BLaER1 treated with 17β-estradiol and CSF1 and Interleukin-3, amounts not matched to agents 10 nM and 100 nM (cell line): ENCODE data around the gene RELN.
"Not testable (repeated sequence)": the region's sequence is repeated elsewhere in the genome, so short reads cannot be mapped to it uniquely, and the experiment has no call there.

ENCODE experiments used
- H3K27ac ChIP-seq, 11 experiments: shearing (Covaris generic); formaldehyde crosslinking; 2 replicates each; pipeline ENCODE4 v1.8.1; 2022
- H3K27me3 ChIP-seq, 11 experiments: shearing (Covaris generic); formaldehyde crosslinking; 2 replicates each; pipeline ENCODE4 v1.8.1; 2022
- H3K36me3 ChIP-seq, 11 experiments: shearing (Covaris generic); formaldehyde crosslinking; 2 replicates each; pipeline ENCODE4 v1.8.1; 2022
- H3K4me1 ChIP-seq, 10 experiments: shearing (Covaris generic); formaldehyde crosslinking; 2 replicates each; pipeline ENCODE4 v1.8.1; 2022
- H3K4me2 ChIP-seq, 11 experiments: shearing (Covaris generic); formaldehyde crosslinking; 2 replicates each; pipeline ENCODE4 v1.8.1; 2022
- H3K4me3 ChIP-seq, 10 experiments: shearing (Covaris generic); formaldehyde crosslinking; 2 replicates each; pipeline ENCODE4 v1.8.1; 2022
- H3K9ac ChIP-seq, 11 experiments: shearing (Covaris generic); formaldehyde crosslinking; 2 replicates each; pipeline ENCODE4 v1.8.1; 2022
- H3K9me3 ChIP-seq, 11 experiments: shearing (Covaris generic); formaldehyde crosslinking; replicated peaks in 1 of 11; 2 replicates each; pipeline ENCODE4 v1.8.1; 2022
- H4K20me1 ChIP-seq, 11 experiments: shearing (Covaris generic); formaldehyde crosslinking; 2 replicates each; pipeline ENCODE4 v1.8.1; 2022
- Cebpa-rat ChIP-seq, 11 experiments: shearing (Covaris generic); IDR thresholded peaks; 2 replicates each; pipeline ENCODE4 v1.8.1; 2022

Gene RELN

DNA sequence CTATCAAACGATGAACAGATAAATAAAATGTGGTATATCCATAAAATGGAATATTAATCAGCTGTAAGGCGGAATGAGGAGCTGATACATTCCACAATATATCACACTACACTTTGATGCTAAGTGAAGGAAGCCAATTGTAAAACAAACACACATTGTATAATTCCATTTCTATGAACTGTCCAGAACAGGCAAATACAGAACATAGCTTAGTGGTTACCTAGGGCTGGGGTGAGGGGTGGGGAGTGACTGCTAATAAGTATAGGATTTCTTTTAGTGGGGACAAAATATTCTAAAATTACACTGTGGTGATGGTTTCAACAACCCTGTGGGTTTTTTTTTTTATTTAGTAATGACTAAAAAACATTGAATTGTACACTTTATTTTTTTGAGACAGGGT, 461.3 kb downstream of the RELN start:
- Histone ChIP-seq H3K27me3 (no peaks in the 10 kb centered on the region), H3K27ac (no peak overlapping the region), H3K36me3 (no peaks in the 10 kb centered on the region), H3K9me3 (no peaks in the 10 kb centered on the region), H4K20me1 (no peaks in the 10 kb centered on the region), H3K4me1 (peaks cover 0 to 9% (median 0%) of the 10 kb centered on the region in 10 experiments; a peak in 3 of 20 replicates), H3K9ac (no peak overlapping the region), H3K4me3 (no peak overlapping the region), H3K4me2 (no peak overlapping the region)
- TF ChIP-seq Cebpa-rat (IDR thresholded peaks at IDR 0.05), result no peak

DNA sequence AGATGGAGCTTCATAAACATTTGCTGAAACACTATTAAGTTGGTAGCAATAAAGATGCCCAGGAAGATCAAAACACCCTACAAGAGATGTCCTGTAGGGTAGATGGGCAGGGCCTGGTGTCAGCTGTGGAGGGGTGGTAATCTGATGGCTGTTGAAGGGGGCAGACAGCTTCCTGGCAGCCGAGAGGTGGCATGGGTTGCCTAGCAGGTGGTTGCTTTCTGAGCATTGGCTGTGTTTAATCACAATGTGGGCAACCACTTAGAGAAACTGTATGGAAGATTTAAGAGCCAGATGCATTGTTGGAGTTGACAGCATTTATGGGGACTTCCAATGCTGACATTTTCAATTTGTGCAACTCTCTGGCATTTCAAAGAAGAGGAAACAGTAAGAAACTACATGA, 463.5 kb downstream of the RELN start:
- no peaks in the 10 kb centered on the region for H3K9me3 ChIP-seq
- peaks cover 0 to 9% (median 0%) of the 10 kb centered on the region in 10 experiments; a peak in 3 of 20 replicates for H3K4me1 ChIP-seq
- no peak for TF ChIP-seq Cebpa-rat (IDR thresholded peaks at IDR 0.05)
- H4K20me1 ChIP-seq, result no peaks in the 10 kb centered on the region
- no peak overlapping the region for H3K9ac ChIP-seq
- H3K4me2 ChIP-seq, result no peak overlapping the region
- H3K4me3 ChIP-seq, result no peak overlapping the region
- no peaks in the 10 kb centered on the region for H3K36me3 ChIP-seq
- no peak overlapping the region for H3K27ac ChIP-seq
- H3K27me3 ChIP-seq, result no peaks in the 10 kb centered on the region

GRCh38 chr7:103524042-103524907, 465.2 kb downstream of the RELN start:
- no peak overlapping the region for H3K9ac ChIP-seq
- H3K36me3 ChIP-seq, result no peaks in the 10 kb centered on the region
- H3K4me2 ChIP-seq, result peak overlapping the region in 1 of 11 experiments; percentile 31; a peak in 2 of 22 replicates
- no peak for TF ChIP-seq Cebpa-rat (IDR thresholded peaks at IDR 0.05)
- H3K9me3 ChIP-seq, result no peaks in the 10 kb centered on the region
- peaks cover 0 to 9% (median 0%) of the 10 kb centered on the region in 10 experiments; a peak in 3 of 20 replicates for H3K4me1 ChIP-seq
- no peak overlapping the region for H3K27ac ChIP-seq
- no peak overlapping the region for H3K4me3 ChIP-seq
- no peaks in the 10 kb centered on the region for H3K27me3 ChIP-seq
- H4K20me1 ChIP-seq, result no peaks in the 10 kb centered on the region

DNA sequence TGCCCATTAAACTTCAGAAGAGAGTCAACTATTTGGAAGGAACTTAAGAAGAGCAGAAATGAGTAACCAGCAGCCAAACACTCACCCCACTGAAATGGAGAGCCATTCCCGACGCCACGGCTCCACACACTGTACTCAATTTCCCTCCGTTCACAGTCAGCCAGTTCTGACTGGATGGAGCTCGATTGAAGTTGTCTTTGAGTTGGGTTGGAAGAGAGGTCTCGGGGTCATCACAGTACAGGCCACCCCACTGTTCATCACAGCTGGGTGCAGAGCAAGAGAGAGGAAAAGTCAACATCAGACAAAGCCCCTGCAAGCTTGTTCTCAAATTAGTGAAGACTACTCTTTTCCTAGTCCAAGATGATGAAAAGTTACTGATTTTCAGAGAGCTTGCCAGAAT, 467.5 kb downstream of the RELN start:
- Histone ChIP-seq H3K4me2 (no peak overlapping the region), H3K36me3 (no peaks in the 10 kb centered on the region), H3K27me3 (no peaks in the 10 kb centered on the region), H3K9ac (no peak overlapping the region), H3K4me1 (peaks cover 0 to 9% (median 0%) of the 10 kb centered on the region in 10 experiments; a peak in 3 of 20 replicates), H3K9me3 (no peaks in the 10 kb centered on the region), H3K27ac (no peak overlapping the region), H3K4me3 (no peak overlapping the region), H4K20me1 (no peaks in the 10 kb centered on the region)
- TF ChIP-seq Cebpa-rat (IDR thresholded peaks at IDR 0.05), result no peak

- H3K9ac ChIP-seq, result no peak overlapping the region
- H3K36me3 ChIP-seq, result no peaks in the 10 kb centered on the region
- H3K4me1 ChIP-seq, result no peaks in the 10 kb centered on the region
- H3K4me2 ChIP-seq, result no peak overlapping the region
- no peaks in the 10 kb centered on the region for H4K20me1 ChIP-seq
- H3K27me3 ChIP-seq, result no peaks in the 10 kb centered on the region
- H3K27ac ChIP-seq, result no peak overlapping the region
- TF ChIP-seq Cebpa-rat (IDR thresholded peaks at IDR 0.05), result no peak
- peaks cover 0 to 11% (median 7%) of the 10 kb centered on the region in 11 experiments; a peak in 8 of 22 replicates for H3K9me3 ChIP-seq
- no peak overlapping the region for H3K4me3 ChIP-seq
Observed at GRCh38 chr7:103504505-103505135, 484.8 kb downstream of the RELN start.

DNA sequence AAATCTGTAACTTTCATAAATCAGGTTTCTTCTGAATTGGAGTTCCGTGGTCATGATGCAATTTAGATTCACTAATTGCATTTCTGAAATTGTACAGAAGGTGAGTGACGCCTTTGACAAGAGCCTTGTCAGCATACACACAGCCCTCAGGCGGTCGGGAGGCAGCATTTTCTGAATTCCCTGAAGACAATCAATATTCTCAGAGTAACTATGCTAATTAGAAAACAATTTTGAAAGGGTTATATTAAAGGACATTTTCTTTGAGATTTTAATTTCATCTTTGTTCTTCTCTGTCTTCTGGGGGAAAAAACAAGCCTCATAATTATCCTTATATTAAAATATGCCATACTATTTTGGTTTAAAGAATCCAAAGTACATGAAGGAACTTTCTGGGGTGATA, 488.3 kb downstream of the RELN start:
- no peaks in the 10 kb centered on the region for H3K36me3 ChIP-seq
- no peaks in the 10 kb centered on the region for H3K27me3 ChIP-seq
- H3K9me3 ChIP-seq, result peaks cover 0 to 11% (median 7%) of the 10 kb centered on the region in 11 experiments; a peak in 8 of 22 replicates
- no peaks in the 10 kb centered on the region for H3K4me1 ChIP-seq
- H3K27ac ChIP-seq, result no peak overlapping the region
- H4K20me1 ChIP-seq, result no peaks in the 10 kb centered on the region
- no peak overlapping the region for H3K9ac ChIP-seq
- no peak for TF ChIP-seq Cebpa-rat (IDR thresholded peaks at IDR 0.05)
- no peak overlapping the region for H3K4me3 ChIP-seq
- H3K4me2 ChIP-seq, result no peak overlapping the region

DNA sequence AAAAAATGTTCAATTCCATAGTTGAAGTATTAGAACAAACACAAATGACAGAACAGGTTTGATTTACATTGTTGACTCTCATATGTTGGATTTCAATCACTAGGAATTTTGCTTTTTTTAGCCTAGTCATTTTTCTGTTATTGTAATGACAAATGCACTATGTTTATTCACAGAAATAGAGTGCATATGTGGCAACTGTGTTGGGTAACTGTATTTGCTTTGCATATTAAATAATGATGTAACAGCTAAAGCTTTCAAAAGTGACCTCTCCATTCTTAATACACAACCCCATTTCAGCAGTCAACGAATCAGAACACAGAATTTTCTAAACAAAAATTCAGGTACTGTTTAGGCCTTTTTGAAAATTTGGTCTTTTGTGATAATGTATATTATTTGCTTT, 489.5 kb downstream of the RELN start:
- Histone ChIP-seq H4K20me1 (no peaks in the 10 kb centered on the region), H3K27me3 (no peaks in the 10 kb centered on the region), H3K9me3 (peaks cover 0 to 10% (median 7%) of the 10 kb centered on the region in 11 experiments; a peak in 8 of 22 replicates), H3K4me1 (no peaks in the 10 kb centered on the region), H3K4me2 (no peak overlapping the region), H3K9ac (no peak overlapping the region), H3K4me3 (no peak overlapping the region), H3K27ac (no peak overlapping the region), H3K36me3 (no peaks in the 10 kb centered on the region)
- TF ChIP-seq Cebpa-rat (IDR thresholded peaks at IDR 0.05), result no peak

GRCh38 chr7:103487419-103487818, 502.0 kb downstream of the RELN start:
- Histone ChIP-seq H3K4me3 (no peak overlapping the region), H3K9me3 (no peaks in the 10 kb centered on the region), H3K27me3 (no peaks in the 10 kb centered on the region), H3K36me3 (no peaks in the 10 kb centered on the region), H3K9ac (no peak overlapping the region), H4K20me1 (no peaks in the 10 kb centered on the region), H3K4me2 (no peak overlapping the region), H3K27ac (no peak overlapping the region), H3K4me1 (no peaks in the 10 kb centered on the region)
- TF ChIP-seq Cebpa-rat (IDR thresholded peaks at IDR 0.05), result no peak

DNA sequence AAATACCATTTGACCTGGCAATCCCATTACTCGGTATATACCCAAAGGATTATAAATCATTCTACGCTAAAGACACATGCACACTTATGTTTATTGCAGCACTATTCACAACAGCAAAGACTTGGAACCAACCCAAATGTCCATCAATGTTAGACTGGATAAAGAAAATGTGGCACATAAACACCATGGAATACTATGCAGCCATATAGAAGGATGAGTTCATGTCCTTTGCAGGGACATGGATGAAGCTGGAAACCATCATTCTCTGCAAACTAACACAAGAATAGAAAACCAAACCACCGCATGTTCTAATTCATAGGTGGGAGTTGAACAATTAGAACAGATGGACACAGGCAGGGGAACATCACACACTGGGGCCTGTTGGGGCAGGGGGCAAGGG, 502.6 kb downstream of the RELN start:
- H3K4me1 ChIP-seq, H3K27ac ChIP-seq, H3K4me3 ChIP-seq, H3K27me3 ChIP-seq, H3K36me3 ChIP-seq, H4K20me1 ChIP-seq, H3K9me3 ChIP-seq, H3K9ac ChIP-seq, H3K4me2 ChIP-seq: not testable (repeated sequence)

GRCh38 chr7:103480771-103481170, 508.7 kb downstream of the RELN start:
- Histone ChIP-seq H3K4me2 (no peak overlapping the region), H3K27ac (no peak overlapping the region), H3K9ac (no peak overlapping the region), H3K36me3 (no peaks in the 10 kb centered on the region), H3K4me1 (no peaks in the 10 kb centered on the region), H3K9me3 (no peaks in the 10 kb centered on the region), H3K4me3 (no peak overlapping the region), H4K20me1 (no peaks in the 10 kb centered on the region), H3K27me3 (no peaks in the 10 kb centered on the region)
- TF ChIP-seq Cebpa-rat (IDR thresholded peaks at IDR 0.05), result no peak
